NCI-H748 (cell line): Measurements from ENCODE around the gene MGMT.

ENCODE experiments used
- DNase-seq: peaks from one replicate; lab custom pipeline; 2025; ENCODE audit not compliant: unreplicated experiment; lab: John Stamatoyannopoulos, UW

The MGMT gene

DNA sequence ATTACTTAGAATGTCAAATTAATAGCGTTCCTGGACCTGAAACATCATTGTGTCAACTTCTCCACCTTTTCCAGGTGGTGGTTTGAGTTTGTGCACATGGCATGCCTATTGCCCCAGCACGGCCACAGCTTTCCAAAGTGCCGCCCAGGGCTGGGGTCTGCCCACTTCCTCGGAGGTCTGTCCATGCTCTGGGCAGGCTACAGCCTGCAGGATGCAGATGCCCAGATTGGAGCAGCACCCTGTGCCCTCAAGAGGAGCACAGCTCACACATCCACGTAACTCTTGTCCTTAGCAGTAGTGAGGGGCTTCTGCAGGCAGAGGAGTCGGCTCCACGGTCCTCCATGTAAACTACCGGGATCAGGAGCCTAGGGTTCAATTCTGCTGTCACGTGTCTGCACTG, 258.4 kb downstream of the MGMT start:
- no peak for DNase-seq

DNA sequence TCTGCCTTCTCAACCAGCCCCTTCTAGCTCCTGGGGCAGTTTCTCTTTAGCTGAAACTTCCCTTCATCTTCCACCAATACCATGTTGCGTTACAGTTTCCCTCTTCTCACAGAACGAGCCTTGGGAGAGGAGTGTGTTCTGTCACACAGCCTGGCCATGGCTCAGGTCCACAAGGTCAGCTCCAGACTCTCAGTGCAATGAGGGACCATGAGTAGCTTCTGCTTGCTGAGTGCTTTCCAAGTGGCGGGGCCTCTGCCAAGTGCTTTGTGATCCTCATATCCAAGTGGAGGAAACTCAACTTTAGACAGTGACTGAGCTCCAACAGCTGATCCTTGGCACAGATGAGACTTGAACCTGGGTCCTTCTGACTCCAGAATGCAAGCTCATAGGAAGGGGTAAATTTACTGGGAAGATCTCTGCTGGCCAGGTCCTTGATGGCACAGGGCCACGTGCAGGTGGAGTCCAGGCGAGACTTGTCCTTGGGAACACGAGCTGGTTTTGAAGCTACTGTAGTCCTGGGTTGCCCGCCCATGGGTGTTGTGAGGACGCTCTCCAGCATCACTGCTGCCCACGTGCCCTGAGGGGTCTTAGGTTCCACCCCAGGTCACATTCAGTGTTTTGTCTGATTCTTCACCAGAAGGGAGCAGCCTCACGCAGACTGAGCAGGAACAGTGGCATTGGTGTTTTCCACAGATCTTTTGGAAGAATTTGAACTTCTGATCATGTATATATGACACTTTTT, 259.0 kb downstream of the MGMT start:
- DNase-seq: no peak

DNA sequence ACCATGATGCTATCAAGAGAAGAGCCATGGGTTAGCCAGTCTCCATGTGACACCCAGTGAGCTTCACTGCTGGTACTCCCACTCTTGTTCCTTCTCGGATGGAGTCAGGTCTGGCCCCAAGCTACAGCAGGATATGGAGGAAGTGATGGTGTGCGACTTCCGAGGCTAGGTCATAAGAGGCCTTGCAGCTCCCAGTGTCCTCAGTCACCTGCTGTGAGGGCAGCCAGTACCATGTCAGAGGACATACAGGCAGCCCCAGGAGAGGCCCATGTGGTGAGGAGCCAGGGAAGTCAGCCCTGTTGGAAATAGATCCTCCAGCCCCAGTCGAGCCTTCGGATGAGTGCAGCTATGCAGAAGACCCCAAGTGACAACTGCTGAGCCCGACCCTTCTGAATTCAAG, 260.0 kb downstream of the MGMT start:
- DNase-seq: no peak

DNA sequence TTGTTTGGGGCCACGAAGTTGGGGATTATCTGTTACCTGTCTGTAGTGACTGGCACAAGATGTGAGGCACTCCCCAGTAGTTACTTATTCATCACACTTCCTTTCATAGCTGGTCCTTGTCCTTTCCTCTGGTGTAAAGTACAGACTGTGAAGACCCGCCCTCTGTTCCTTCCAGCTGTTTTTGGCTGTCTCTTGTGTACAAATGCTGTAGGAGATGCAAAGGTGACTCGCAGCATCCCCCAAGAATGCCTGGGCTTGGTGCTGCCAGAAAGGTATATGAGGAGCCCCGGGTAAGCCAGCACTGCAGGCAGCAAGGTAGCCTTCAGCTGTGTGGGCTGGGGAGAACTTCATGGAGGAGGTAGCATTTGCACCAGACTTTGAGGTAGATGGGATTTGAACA, 260.5 kb downstream of the MGMT start:
- DNase-seq: no peak

DNA sequence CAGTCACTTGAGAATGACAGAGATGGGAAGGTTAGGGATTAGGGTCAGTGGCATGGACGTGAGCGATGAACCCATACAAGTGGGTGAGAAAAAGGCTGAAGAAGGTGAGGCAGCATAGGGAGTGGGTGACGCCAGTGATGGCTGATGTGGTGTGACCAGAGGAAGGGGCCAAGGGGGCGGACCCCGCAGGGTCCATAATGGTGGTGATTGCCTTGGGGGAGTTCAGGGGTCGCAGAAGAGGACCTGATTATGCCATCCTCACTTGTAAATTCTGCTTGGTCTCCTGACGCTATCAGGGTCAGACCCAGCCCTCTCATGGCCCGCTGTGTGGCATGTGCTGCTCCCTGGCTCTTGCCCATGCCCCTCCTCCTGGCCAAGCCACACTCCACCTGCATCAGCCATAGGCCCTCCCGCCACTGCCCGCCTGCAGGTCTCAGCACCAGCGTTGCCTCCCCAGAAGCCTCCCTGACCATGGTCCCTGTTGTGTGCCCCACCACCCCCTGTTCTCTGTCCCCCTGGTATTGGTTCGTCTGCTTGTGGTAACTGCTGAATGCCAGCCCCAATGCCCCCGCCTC, 261.3 kb downstream of the MGMT start:
- no peak for DNase-seq

DNA sequence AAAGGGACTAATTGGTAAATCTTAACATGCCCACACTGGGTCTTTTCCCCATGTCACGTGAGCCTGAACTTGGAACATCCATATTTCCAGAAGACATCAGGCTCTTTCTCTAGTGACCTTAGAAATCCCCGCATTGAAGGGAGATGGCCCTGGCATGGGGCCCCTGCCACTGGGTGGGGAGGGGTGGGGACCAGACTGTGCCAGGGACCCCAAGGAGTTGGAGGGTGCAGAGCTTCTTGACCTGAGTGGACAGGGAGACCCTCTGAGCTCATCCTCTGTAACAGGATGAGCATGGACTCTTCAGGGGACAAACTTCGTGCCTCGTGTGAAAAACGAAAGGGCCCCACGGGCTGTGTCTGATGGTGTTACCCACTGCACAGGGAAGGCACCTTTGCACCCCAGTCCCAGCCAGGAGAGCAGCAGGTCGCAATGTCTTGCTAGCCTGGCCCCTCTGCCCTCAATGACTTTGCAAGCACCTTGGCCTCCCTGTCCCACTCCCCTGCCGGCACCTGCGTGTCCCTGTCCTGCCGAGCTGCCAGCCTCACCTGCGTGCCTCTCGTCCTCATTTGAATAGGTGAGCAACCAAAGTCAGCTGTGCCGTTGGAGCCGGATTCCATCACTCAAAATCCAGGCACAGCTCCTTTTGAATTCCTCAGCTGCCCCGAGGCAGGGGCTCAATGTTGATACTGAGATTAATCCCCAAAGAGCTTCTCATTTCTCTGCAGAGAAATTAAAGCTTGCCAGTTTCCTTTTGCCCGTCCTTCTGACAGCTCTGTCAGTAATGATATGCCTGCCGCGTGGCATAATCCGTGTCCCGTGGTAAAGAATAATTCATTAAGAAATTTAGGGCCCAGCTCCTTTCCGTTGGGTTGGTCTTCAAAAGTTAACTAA, 262.1 kb downstream of the MGMT start:
- DNase-seq: no peak

DNA sequence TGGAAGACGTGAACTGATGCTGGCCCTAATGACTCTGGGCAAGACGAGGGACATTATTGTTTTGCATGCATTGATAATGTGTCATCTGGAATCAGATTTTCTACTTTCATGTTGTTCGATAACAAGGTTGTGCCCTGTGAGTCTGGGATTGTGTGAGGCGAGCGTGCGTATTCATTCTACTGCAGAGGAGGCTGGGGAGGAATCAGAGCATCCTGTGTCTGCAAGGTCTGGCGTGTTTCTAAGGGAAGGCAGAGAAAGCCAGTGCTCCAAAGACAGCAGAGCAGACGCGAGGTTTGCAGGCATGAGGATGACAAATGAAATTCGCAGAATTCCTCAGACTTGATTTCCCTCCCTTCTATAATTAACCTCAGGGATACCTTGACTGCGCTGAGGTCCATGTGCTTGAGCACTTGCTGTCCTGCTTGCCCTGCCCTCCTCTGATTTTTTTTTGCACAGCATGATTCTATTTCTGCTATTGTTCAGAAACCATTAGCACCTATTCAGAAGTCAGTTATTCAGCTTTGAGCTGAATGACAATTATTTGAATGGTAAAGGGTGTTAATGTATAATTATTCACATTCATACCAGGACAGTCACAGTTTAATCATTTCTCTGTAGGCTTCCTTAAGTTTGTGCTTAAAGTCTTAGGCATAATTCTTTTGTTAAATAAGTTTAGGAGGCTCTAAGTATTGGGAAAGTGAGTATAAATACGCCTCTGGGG, 263.4 kb downstream of the MGMT start:
- DNase-seq: no peak

DNA sequence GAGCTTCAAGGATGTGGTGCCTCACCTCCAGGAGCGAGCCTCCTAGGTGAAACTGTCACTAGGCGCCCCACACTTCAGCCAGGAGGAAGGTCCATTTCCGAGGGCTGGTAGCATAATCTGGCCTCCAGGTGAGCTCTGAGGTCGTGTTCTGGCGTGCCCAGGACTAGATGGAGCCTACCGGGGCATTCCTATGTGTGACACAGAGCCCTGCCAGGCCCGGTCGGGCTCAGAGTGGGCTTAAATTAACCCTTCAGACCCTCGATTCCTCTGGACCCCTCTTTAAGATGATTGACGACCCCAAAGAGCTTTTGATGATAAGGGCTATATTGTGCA, 263.9 kb downstream of the MGMT start:
- no peak for DNase-seq

DNA sequence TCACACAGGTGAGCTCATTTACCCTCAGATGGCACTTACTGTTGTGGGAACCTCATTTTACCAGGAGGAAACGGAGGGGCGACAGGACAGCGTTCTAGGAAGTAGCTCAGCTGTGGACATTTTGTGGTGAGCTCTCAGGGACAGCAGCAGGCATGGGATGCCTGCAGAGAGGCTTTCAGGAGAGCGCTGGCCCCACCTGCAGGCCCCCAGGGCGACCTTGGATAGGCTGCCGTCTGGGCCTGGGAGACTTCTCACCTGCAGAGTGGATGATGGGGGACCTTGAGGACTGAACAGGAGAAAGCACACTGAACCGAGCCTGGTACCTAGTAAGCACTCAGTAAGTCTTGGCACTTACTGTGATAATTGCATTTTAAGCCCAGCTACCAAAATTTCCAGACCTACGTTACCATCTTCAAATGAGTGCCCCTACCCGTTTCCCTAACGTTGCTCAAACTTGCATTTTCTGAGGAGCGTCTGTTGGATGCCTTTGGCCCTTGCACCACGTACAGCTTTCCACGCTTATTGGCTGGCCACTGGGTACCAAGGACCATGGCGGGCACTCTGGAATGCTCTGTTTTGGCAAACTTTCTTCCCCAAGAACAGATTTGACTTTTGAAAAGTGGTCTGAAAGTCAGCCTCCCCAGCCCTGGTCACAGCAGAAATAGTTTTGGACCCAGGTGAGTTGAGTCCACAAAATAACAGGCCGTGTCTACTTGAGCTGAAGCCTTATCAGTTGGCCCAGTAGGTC, 273.7 kb downstream of the MGMT start:
- DNase-seq: no peak

DNA sequence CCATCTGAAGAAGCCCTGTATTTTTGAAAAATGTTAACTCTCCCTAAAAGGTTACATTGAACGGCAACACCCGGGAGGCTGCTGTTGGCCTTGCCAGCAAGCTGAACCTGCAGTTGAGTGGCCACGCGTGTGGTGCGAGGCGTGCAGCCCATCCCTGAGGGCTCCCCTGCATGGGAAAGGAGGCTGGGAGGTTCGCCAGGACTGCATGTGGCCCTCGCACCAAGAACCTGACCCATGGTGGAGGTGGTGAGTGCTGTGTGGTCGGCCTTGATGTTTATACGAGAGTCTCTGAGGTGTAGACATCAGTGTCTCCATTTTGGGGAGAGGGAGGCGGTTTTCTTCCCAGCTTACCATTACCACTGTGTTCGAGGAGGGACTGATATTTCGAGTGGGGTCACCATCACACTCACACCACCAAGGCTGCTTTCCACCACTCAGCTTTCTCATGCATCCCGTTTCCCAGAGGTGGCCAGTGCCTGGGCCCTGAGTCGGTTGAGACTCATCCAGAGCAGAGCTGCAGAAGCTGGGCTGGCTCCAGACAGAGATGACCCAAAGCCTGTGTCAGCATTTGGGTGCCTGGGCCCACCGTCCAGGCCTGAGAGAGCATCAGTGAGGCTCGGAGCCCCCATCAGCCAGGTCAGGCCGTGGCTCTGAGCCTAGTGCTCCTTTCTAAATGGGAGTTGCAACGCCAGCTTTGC, 274.4 kb downstream of the MGMT start:
- no peak for DNase-seq

DNA sequence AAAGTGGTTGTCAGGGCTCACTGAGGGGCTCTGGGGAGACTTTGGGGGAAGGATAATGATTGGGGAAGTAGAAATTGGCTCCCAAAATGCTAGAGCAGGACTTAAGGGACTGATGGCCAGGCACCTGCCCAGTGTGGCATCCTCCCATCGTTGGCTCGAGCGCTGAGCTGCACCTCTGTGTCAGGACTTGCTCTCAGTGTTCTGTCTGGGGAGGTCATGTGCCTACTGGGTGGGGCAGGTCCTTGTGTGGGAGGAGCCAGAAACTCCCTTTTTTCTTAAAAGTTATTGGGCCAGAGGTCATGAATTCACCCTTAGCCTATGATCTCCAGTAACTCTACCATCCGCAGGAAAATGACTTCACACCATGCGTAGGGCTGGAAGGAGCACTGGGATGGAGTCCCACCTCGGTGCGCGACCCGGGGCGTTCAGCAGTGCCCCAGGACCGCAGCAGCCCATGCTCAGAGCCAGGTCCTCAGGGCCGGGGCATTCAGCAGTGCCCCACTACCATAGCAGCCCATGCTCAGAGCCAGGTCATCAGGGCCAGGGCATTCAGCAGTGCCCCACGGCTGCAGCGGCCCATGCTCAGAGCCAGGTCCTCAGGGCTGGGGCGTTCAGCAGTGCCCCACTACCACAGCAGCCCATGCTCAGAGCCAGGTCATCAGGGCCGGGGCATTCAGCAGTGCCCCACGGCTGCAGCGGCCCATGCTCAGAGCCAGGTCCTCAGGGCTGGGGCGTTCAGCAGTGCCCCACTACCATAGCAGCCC, 275.1 kb downstream of the MGMT start:
- no peak for DNase-seq

DNA sequence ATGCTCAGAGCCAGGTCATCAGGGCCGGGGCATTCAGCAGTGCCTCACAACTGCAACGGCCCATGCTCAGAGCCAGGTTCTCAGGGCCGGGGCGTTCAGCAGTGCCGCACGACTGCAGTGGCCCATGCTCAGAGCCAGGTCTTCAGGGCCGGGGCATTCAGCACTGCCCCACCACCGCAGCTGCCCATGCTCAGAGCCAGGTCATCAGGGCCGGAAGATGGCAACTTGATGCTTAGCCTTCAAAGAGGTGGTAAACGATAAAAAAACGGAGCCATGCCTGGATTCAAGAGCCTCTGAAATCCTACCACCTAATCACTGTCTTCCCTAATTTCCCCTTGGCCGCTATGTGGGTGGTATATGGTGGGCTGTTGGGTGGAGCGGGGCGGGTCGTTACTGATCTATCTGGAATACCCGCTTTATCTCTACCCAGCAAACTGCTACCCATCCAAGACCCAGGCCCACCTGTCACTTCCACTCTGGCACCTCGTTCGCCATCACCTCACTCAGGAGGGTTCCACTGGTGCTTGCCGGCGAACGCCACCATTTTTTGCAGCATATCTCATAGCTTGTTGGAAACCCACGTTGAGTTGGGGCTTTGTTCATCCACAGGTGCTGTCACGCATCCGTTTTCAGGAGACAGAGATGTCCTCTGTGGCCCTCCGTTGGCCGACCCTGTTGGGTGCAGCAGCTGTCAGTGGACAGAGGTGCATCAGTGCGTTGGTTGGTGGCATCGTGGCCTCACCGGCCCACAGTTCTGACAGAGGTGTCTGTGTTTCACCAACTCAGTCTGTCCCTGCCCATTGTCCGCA, 275.9 kb downstream of the MGMT start:
- DNase-seq: no peak

DNA sequence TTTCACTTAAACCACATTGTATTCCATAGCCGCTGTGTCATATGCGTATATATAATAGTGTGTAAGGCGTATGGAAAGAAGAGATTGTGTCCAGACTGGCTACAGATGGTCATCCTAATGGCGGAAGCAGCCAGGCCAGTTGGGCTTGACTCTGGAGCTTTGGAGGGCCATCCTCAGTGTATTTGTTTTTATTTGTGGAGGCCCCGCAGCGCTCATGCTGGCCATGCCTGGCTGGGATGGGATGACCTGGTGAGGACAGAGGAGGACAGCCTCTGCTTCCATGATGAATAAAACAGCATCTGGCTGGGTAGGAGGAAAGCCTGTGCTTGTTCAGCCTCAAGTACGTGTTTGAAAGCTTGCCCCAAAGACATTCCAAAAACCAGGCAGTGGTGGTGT, 276.7 kb downstream of the MGMT start:
- no peak for DNase-seq

DNA sequence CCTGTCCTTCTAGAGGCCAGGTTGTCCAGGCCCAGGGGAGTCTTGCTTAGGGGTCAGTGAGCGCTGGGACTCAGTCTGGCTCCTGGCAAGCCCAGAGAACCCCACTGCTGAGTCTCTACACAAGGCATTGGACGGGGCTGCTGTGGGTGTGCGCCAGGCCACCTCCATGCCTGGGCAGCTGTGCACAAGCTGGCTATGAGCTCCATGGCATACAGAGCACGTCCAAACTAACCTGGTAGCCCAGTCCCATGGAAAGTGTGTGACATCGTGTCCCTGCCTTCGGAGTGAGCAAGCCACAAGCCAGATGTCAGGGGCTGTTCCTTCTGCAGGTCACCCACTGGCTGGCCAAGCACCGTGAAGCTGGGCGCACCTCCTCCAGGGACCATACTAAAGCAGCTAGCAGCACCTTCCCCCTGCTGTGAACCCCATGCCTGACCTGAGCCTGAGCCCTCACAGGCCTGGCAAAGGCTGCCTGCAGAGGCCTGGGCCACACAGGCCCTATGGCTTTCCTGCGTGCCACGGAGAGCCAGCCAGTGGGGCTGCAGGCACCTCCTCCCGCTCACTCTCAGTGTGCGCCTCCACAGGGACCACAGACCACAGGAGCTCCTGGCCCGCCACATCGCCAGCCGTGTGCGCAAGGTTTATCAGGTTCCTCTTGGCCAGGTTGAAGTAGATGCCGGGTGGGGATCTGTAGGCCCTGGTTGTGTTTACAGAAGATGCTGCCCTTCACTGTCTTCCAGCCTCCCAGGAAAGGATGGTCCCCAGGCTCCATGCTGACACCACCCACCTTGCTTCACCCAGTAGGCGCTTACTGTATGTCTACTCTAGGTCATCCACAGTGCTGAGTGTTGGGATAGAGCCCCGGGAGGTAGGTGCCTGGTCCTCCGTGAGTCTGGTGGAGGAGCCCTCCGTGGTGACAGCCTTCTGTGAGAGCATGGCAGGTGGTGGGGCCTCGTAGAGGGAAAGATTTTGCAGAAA, 277.4 kb downstream of the MGMT start:
- no peak for DNase-seq

DNA sequence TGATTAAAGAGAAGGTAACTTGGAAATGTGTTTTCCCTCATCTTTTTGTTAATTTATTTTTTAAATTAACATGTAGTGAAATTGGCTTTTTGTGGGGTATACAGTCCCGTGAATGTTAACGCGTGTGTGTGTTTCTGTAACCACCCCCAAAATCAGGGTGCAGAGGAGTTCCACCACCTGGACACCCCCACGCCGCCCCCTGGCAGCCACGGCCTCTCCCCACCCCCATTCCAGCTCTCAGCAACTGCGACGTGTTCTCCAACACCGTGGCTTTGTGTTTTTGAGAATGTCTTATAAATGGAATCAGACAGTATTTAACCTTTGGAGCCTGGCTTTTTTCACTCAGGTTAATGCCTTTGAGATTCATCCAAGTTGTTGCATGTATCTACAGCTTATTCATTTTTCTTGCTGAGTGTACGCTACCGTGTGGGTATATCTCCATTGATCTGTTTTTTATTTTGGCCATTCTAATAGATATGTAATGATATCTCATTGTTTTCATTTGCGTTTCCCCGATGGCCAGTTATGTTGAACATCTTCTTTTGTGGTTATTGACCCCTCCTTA, 278.2 kb downstream of the MGMT start:
- no peak for DNase-seq

DNA sequence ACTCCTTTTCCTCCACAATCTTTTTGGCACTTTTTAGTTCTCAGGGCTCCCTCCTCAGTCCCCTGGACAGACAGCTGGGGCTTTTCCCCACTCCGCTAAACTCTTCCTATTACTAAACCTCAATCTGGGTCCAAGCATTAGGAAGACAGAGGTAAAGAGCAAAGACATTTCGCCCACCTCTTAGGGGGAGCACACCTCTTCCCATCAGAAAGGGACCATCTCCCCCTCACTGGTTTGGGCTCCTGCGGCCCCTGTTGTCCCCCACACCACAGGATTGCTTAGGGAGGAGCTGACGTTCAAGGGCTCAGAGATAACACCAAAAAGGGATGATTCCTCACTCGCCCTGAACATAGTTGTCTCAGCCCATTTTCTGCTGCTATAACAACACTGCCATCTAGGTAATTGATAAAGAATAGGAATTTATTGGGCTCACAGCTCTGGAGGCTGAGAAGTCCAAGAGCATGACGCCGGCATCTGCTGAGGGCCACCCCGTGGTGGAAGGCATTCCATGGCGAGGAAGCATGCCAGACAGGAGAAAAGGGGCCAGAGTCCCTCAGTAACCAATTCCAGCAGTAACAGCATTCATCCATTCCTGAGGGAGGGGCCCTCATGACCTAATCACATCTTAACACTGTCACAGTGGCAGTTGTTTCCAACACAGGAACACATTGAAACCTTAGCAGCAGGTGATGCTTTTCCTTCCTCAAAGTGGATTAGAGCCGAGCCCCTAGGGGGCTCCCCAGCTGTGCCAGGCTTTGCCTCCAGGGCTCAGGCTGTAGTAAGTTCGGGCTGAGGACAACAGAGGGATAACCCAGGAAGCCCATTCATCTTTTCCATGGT, 287.4 kb downstream of the MGMT start:
- DNase-seq: no peak
